NOMO-1 treated with dmso at 0.1 percent for 144 hours (cell line): ENCODE results near the gene CTSW.
A peak's percentile ranks its signal among the peaks of the same experiment; 100 is the strongest.

ENCODE experiments used
- DNase-seq: peaks from one replicate; lab custom pipeline; 2025; ENCODE audit not compliant: unreplicated experiment; lab: John Stamatoyannopoulos, UW

Gene CTSW

GRCh38 chr11:65865550-65866172, 14.0 kb upstream of the CTSW start:
- DNase-seq = no peak

GRCh38 chr11:65866509-65867283, 12.9 kb upstream of the CTSW start:
- no peak for DNase-seq

GRCh38 chr11:65867284-65868071, 12.2 kb upstream of the CTSW start:
- no peak for DNase-seq

DNA sequence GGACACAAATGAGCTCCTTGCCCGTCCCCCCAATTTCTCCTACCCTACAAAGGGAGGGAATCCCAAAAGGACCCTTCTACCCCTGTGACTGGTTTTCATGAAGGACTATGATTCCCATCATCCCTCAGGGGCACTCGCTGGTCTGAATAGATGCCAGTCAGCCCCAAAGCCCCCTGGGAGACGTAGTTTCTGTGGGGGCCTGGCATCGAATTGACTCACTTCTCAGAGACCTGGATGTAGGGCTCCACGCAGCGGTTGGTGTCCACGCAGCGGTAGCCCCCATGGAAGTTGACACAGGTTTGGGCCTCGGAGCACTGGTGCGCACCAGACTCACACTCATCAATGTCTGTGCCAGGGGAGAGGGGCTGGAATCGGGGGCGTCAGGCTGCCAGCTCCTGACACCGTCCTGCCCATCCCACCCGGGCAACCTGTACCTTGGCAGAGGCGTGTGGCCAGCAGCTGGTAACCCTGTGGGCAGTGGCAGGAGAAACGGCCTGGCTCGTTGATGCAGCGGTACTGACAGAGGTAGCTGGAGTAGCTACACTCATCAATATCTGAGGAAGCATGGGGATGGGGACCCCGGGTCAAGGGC, 11.5 kb upstream of the CTSW start:
- DNase-seq = no peak

- DNase-seq = no peak
These were observed 10.7 kb upstream of the CTSW start for GRCh38 chr11:65868907-65869306.

DNA sequence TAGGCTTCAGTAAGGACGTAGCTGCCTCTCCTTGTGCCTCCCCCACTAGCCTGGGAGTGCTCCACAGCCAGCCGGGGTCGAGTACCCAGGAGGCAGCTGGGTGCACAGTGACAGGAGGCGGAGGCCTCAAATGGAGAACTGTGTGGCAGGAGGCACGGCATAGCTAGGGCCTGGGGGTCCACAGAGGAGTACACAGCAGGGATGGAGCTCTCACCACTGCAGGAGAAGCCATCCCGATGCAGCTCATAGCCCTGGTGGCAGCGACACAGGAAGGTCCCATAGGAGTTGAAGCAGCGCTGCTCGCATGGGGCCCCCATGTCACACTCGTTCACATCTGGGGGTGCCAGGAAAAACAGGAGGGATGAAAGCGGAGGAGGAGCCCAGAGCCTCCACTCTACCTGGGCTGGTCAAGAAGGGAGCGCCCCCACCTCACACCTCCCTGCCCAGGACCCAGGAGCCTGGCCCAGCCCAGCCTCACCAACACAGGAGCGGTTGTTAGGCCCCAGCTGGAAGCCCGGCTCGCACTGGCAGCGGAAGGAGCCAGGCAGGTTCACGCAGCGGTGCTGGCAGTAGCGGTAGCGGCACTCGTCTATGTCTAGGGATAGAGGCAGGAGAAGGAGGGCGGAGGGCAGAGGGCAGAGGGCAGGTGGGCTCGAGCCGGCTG, 9.9 kb upstream of the CTSW start:
- DNase-seq = no peak

GRCh38 chr11:65870307-65870658, 9.4 kb upstream of the CTSW start:
- DNase-seq = no peak

DNA sequence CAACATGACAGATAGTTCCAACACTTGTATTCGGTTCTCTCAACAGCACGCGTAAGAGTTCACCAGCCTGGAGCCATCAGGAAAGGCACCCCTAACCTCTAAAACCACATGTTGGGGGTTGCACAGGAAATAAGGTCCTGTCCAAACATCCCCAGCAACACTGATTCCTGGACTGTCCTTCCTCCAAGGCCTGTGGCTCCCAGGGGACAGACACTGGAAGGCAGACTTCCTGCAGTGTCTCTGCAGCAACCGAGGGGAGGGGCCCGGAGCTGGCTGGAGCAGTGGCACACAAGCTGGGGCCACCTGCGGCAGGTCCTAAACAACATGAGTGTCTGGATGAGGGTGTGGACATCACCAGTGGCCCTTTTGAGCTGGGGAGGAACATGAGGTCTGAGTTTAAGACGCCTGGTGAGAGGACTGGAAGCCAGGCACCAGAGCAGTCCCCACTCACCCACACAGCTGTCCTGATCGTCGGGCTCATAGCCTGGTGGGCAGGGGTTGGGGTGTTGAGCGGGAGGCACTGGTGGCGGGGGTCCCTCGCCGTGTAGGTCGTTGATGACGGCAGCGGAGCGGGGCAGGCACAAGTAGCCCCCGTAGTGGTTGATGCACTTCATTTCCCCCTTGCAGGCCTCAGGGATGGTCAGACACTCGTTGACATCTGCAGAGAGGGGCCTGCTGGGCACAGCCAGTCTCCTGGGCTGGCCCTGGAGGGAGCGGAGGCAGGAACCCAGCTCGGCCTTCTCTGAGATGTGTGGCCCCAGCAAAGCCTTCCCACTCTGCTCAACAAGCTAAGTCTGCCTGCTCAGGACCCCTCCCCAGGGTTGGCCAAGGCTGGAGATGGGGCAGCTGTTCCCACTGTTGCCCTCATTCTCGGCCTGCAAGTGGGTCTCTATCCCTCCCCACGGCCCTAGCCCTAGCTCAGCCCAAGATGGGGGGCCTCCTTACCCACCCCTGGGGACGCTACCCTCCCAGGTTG, 8.6 kb upstream of the CTSW start:
- DNase-seq = no peak

DNA sequence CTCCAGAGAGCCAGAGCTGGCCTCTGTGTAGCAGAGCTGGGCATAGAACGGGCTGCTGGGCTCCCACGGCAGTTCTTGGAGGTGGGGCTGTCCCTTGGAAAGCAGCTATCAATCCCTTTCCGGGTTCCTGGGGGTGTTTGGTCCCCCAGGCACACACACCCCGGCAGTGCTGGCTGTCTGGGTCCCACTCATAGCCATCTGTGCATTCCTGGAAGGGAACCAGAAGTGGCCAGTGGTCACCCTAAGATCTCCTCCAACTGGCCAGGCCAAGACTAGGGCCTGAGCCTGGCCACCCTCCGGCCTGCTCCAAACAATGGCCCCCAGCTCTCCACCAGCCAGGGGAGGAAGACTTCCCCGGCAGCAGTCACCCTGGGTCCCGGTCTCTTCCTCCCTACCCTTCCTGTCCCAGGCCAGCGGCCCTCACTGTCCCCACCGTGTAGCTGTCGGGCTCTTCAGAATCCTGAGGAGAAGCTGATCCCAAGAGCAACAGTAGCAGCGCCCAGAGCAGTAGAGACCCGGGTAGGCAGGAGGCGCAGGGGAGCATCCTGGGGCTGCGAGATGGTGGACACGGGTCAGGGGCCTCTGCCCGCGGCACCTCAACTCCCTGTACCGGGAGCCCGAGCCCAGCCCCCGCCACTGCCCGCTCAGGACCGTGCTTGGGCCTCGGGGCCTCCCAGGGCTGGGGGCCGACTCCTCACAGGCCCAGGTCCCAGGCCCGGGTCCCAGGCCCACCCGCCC, 7.7 kb upstream of the CTSW start:
- no peak for DNase-seq

- DNase-seq = no peak
These were observed 6.9 kb upstream of the CTSW start, which contains the start of gene EFEMP2 for GRCh38 chr11:65872586-65873317. Gene EFEMP2, minus strand, starts transcription at chr11:65872800. Its CDS starts 446 bp downstream, at chr11:65872354.

DNA sequence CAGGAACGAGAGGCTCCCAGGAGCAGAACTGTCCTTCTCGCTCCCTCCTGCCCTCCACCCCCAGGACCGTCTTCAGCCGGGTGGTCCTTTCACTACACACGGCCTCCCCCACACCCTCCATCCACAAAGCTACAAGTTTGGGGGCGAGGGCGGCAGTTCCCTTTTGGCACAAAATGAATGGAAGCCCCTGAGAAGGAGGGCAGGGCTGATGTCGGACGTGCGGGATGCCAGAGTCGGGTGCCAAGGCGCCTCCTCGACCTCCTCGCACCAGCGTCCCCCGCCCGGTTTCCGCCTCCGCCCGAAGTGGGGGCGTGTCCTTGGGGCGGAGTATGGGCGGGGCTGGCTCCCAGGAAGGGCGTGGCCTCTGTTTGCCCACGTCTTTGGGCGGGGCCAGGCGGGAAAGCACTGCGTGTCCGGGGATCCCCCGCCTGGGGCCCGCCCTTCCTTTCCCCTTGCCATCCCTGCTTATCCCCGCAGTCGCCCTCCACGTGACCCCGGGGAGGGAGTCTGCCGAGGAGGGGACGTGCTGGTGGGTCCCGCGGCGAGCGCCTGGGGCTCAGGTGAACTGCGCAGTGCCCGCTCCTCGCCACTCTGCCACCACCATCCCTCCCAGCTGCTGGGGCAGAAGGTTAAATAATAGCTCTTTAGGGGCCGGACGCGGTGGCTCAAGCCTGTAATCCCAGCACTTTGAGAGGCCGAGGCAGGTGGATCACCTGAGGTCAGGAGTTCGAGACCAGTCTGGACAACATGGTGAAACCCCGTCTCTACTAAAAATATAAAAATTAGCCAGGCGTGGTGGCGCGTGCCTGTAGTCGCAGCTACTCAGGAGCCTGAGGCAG, 6.1 kb upstream of the CTSW start:
- DNase-seq = peak; percentile 69

DNA sequence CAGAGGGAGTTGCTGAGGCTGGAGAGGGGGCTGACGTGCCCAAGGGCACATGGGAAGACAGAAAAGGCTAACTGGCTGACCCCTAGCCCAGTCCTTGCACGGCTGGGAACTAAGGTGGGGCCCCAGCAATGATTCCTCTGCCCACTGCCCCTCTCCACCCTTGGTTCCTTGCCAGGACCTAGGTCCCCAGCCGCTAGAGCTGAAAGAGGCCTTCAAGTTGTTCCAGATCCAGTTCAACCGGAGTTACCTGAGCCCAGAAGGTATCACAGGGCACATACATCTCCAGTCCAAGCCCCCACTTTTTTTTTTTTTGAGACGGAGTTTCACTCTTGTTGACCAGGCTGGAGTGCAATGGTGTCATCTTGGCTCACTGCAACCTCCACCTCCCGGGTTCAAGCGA, 390 bp downstream of the CTSW start:
- DNase-seq = no peak

DNA sequence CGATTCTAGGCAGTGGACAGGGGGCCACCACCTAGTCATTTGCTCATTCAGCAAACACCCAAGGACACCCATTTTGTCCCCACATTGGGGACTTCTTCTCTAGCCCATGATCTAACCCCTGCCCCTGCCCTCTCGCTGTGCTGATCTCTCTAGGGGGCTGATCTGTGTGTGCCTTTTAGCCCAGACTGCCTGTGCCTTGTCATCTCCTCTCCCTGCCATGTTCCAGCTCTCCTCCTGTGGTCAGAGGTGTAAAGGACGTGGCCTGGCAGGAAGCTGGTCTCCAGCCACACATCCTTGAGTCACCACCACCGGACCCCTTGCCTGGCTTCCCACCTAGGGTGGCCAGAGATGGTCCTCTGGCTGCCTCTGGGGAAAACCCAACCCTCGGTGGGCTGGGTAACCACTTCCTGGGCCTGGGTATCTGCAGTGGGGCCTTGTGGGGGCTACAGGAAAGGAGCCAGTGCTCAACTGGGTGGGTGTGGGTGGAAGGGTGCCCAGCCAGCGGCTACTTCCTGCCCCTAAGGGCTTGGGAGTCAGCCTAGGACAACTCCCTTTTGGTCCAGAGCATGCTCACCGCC, 1.3 kb downstream of the CTSW start:
- DNase-seq = no peak

GRCh38 chr11:65882120-65883057, 2.8 kb downstream of the CTSW start:
- DNase-seq = no peak

GRCh38 chr11:65883058-65883761, 3.6 kb downstream of the CTSW start:
- no peak for DNase-seq
